Vagina (tissue), 2 donors: ENCODE measurements around the gene CKS1B. TPM values are rescaled to one million over a fixed set of nuclear protein-coding genes. Genes with fewer than 3 reads are reported as not detected.

Experiments
- DNase-seq, 2 donors: peaks; one replicate each; pipeline ENCODE4 v3.0.0-alpha.2; 2017; ENCODE audit errors: extremely low spot score in 2 of 2
- H3K27ac ChIP-seq: fragments of 200-600 bp; sonication (generic); one replicate; pipeline ENCODE4 v1.5.1; 2019
- H3K27me3 ChIP-seq: fragments of 200-600 bp; sonication (generic); one replicate; pipeline ENCODE4 v1.5.1; 2019
- H3K36me3 ChIP-seq, 2 donors: fragments of 200-600 bp; sonication (generic); one replicate each; pipeline ENCODE4 v1.5.1; 2017 to 2019
- H3K4me1 ChIP-seq: fragments of 200-600 bp; sonication (generic); one replicate; pipeline ENCODE4 v1.5.1; 2019
- H3K4me3 ChIP-seq, 2 donors: fragments of 200-600 bp; sonication (generic); 1 replicate in 1 of 2; 2 replicates in 1 of 2; pipeline ENCODE4 v1.5.1; 2016 to 2019
- H3K9me3 ChIP-seq: fragments of 200-600 bp; sonication (generic); one replicate; pipeline ENCODE4 v1.5.1; 2019
- POLR2A ChIP-seq, 2 donors: fragments of 450-650 bp; IDR thresholded peaks; one replicate each; pipeline ENCODE4 v1.6.1; 2017; ENCODE audit warnings: antibody characterized with exemption in 2 of 2, mild to moderate bottlenecking in 2 of 2, moderate library complexity in 2 of 2
- POLR2AphosphoS5 ChIP-seq, 2 donors: sonication (generic); formaldehyde crosslinking; IDR thresholded peaks; one replicate each; pipeline ENCODE4 v1.9.0; 2017; ENCODE audit warnings: antibody characterized with exemption in 2 of 2, mild to moderate bottlenecking in 2 of 2, low read depth in 1 of 2; ENCODE audit not compliant: insufficient read depth in 1 of 2
- intact Hi-C: fragments of 100-400 bp; cut with DNase I; formaldehyde crosslinking; loops from one replicate; pipeline ENCODE4 v1.15.1; 2023
- total RNA-seq: library from RNA; depleted of rRNA; stranded (reverse); fragments of >200 nt; gene quantifications from one replicate; pipeline ENCODE4 v1.2.3, GENCODE V29; 2016
- TF ChIP-seq, protein P1 (sequence below), 3 experiments: fragments of 450-650 bp in 2 of 3; fragments of 200-600 bp in 1 of 3; sonication (generic) in 1 of 3; IDR thresholded peaks; one replicate each; pipeline ENCODE4 v1.5.1; 2017 to 2019; ENCODE audit warnings: antibody characterized with exemption in 3 of 3, mild to moderate bottlenecking in 2 of 3, moderate library complexity in 2 of 3

The CKS1B gene
- total RNA-seq, 1 donor from 2014 or later = 30.4 TPM

- Histone ChIP-seq H3K4me3 (no peak overlapping the region), H3K27ac (no peak overlapping the region), H3K9me3 (no peaks in the 10 kb centered on the region), H3K27me3 (no peaks in the 10 kb centered on the region), H3K4me1 (peaks cover 72% of the 10 kb centered on the region), H3K36me3 (peaks cover 0 to 8% of the 10 kb centered on the region in 2 donors)
- intact Hi-C loops = no loop called here
- TF ChIP-seq, protein P1, sequence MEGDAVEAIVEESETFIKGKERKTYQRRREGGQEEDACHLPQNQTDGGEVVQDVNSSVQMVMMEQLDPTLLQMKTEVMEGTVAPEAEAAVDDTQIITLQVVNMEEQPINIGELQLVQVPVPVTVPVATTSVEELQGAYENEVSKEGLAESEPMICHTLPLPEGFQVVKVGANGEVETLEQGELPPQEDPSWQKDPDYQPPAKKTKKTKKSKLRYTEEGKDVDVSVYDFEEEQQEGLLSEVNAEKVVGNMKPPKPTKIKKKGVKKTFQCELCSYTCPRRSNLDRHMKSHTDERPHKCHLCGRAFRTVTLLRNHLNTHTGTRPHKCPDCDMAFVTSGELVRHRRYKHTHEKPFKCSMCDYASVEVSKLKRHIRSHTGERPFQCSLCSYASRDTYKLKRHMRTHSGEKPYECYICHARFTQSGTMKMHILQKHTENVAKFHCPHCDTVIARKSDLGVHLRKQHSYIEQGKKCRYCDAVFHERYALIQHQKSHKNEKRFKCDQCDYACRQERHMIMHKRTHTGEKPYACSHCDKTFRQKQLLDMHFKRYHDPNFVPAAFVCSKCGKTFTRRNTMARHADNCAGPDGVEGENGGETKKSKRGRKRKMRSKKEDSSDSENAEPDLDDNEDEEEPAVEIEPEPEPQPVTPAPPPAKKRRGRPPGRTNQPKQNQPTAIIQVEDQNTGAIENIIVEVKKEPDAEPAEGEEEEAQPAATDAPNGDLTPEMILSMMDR (IDR thresholded peaks at IDR 0.05) = no peak
- no peak for TF ChIP-seq POLR2A (IDR thresholded peaks at IDR 0.05)
- no peak for TF ChIP-seq POLR2AphosphoS5 (IDR thresholded peaks at IDR 0.05; ENCODE audit: insufficient read depth in 1 of 2, low read depth in 1 of 2)
- DNase-seq = no peak
Observed at GRCh38 chr1:154958036-154958435, 16.4 kb upstream of the CKS1B start.

GRCh38 chr1:154958681-154959425 lies 15.6 kb upstream of the CKS1B start:
- Histone ChIP-seq H3K9me3 (no peaks in the 10 kb centered on the region), H3K36me3 (peaks cover 0 to 15% of the 10 kb centered on the region in 2 donors), H3K4me3 (no peak overlapping the region), H3K4me1 (peaks cover 67% of the 10 kb centered on the region), H3K27ac (no peak overlapping the region), H3K27me3 (no peaks in the 10 kb centered on the region)
- intact Hi-C loops = no loop called here
- TF ChIP-seq POLR2A (IDR thresholded peaks at IDR 0.05) = no peak
- no peak for TF ChIP-seq POLR2AphosphoS5 (IDR thresholded peaks at IDR 0.05; ENCODE audit: insufficient read depth in 1 of 2, low read depth in 1 of 2)
- TF ChIP-seq, protein P1 (IDR thresholded peaks at IDR 0.05) = no peak
- no peak for DNase-seq

DNA sequence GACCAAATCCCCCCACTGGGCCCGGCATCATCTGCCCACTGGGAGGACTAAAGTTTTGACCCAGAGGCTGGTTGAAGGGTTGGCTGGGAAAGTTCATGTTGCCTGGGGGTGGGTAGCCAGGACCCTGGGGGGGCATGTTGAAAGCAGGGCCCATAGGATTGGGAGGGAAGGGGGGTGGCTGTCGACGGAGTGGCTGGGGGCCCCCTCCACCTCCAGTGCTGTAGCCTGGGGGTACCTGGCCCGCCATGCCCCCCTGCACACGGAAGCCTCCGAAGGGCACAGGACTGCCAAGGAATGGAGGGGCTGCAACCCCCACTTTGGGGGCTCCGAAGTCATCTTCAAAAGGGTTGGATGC lies 15.1 kb upstream of the CKS1B start:
- peaks cover 0 to 20% of the 10 kb centered on the region in 2 donors for H3K36me3 ChIP-seq
- no peak overlapping the region for H3K27ac ChIP-seq
- no peak for TF ChIP-seq POLR2A (IDR thresholded peaks at IDR 0.05)
- TF ChIP-seq, protein P1 (IDR thresholded peaks at IDR 0.05) = no peak
- no peak for TF ChIP-seq POLR2AphosphoS5 (IDR thresholded peaks at IDR 0.05; ENCODE audit: insufficient read depth in 1 of 2, low read depth in 1 of 2)
- no peaks in the 10 kb centered on the region for H3K27me3 ChIP-seq
- no peaks in the 10 kb centered on the region for H3K9me3 ChIP-seq
- H3K4me3 ChIP-seq = no peak overlapping the region
- no peak for DNase-seq
- intact Hi-C loops = no loop called here
- peaks cover 61% of the 10 kb centered on the region for H3K4me1 ChIP-seq

- no peaks in the 10 kb centered on the region for H3K27me3 ChIP-seq
- peak overlapping the region; percentile 97 for H3K27ac ChIP-seq
- TF ChIP-seq, protein P1 (IDR thresholded peaks at IDR 0.05) = no peak
- no peak for TF ChIP-seq POLR2AphosphoS5 (IDR thresholded peaks at IDR 0.05; ENCODE audit: insufficient read depth in 1 of 2, low read depth in 1 of 2)
- TF ChIP-seq POLR2A (IDR thresholded peaks at IDR 0.05) = no peak
- peak overlapping the region; percentile 73 to 91 for H3K4me3 ChIP-seq
- H3K36me3 ChIP-seq = peaks cover 0 to 30% of the 10 kb centered on the region in 2 donors
- no peak for DNase-seq
- H3K4me1 ChIP-seq = peaks cover 49% of the 10 kb centered on the region
- intact Hi-C loops = loop anchor here (5.0 to 10.0 kb wide), 2 partner anchors 57 to 104 kb away; partner anchors contain the start of gene EFNA4
- H3K9me3 ChIP-seq = no peaks in the 10 kb centered on the region
Observed at GRCh38 chr1:154960446-154961136, 13.9 kb upstream of the CKS1B start.
